LoVo (cell line): Measurements from ENCODE around the gene IGF2.

Source experiments
- DNase-seq: peaks from one replicate; pipeline ENCODE4 v3.0.0-alpha.2; 2016; ENCODE audit warnings: low spot score

The IGF2 gene

GRCh38 chr11:2091786-2092463 lies 47.3 kb downstream of the IGF2 start:
- no peak for DNase-seq

- DNase-seq = no peak
Observed at GRCh38 chr11:2091112-2091746, 48.0 kb downstream of the IGF2 start.

- no peak for DNase-seq
Observed at GRCh38 chr11:2090172-2091111, 48.7 kb downstream of the IGF2 start.

GRCh38 chr11:2089536-2090165 lies 49.5 kb downstream of the IGF2 start:
- peak; percentile 14 for DNase-seq

GRCh38 chr11:2088746-2089535 lies 50.2 kb downstream of the IGF2 start:
- DNase-seq = no peak

- no peak for DNase-seq
Observed at GRCh38 chr11:2088284-2088683, 50.9 kb downstream of the IGF2 start.

- no peak for DNase-seq
Observed at GRCh38 chr11:2086239-2087040, 52.7 kb downstream of the IGF2 start.

- DNase-seq = no peak
Observed at GRCh38 chr11:2085251-2086066, 53.7 kb downstream of the IGF2 start.

GRCh38 chr11:2084721-2085120 lies 54.5 kb downstream of the IGF2 start:
- DNase-seq = no peak
